Esophagus squamous epithelium (tissue), 5 donors: ENCODE data around the gene UVSSA. TPM values are rescaled to one million over a fixed set of nuclear protein-coding genes. Genes with fewer than 3 reads are reported as not detected.

Experiments used
- DNase-seq: peaks from one replicate; lab custom pipeline; 2025; lab: John Stamatoyannopoulos, UW
- H3K27ac ChIP-seq, 4 donors: fragments of 200-600 bp; sonication (generic); one replicate each; pipeline ENCODE4 v1.5.1; 2016 to 2019; ENCODE audit warnings: mild to moderate bottlenecking in 1 of 4
- H3K27me3 ChIP-seq, 4 donors: fragments of 200-600 bp; sonication (generic); 1 replicate in 3 of 4; 2 replicates in 1 of 4; pipeline versions ENCODE4 v1.5.1 to v1.6.0; 2017 to 2021; ENCODE audit warnings: antibody characterized with exemption in 1 of 4
- H3K36me3 ChIP-seq, 3 donors: fragments of 200-600 bp; sonication (generic); one replicate each; pipeline ENCODE4 v1.5.1; 2016 to 2019
- H3K4me1 ChIP-seq, 3 donors: fragments of 200-600 bp; sonication (generic); one replicate each; pipeline ENCODE4 v1.5.1; 2017 to 2019
- H3K4me3 ChIP-seq, 4 donors: fragments of 200-600 bp; sonication (generic); 1 replicate in 3 of 4; 2 replicates in 1 of 4; pipeline ENCODE4 v1.5.1; 2016 to 2019; ENCODE audit warnings: mild to moderate bottlenecking in 2 of 4, moderate library complexity in 1 of 4
- H3K9me3 ChIP-seq, 3 donors: fragments of 200-600 bp; sonication (generic); one replicate each; pipeline ENCODE4 v1.5.1; 2016 to 2019
- POLR2A ChIP-seq, 4 donors: fragments of 450-650 bp; IDR thresholded peaks; one replicate each; pipeline ENCODE4 v1.6.1; 2017; ENCODE audit warnings: antibody characterized with exemption in 4 of 4, mild to moderate bottlenecking in 4 of 4, moderate library complexity in 3 of 4
- WGBS, 2 donors: methylation state at CpG; one replicate each; pipeline ENCODE4 v1.1.5; 2018; 5-methylcytosine and 5-hydroxymethylcytosine counted together
- intact Hi-C: fragments of 100-400 bp; cut with DNase I; formaldehyde crosslinking; loops from one replicate; pipeline ENCODE4 v1.15.0; 2022
- total RNA-seq, 4 donors: library from RNA; depleted of rRNA; stranded (reverse); fragments of >200 nt; gene quantifications; one replicate each; pipeline ENCODE4 v1.1.0, GENCODE V29; 2016
- TF ChIP-seq, protein P1 (sequence below), 6 experiments: fragments of 450-650 bp in 4 of 6; fragments of 200-600 bp in 2 of 6; sonication (generic) in 2 of 6; IDR thresholded peaks; one replicate each; pipeline ENCODE4 v1.5.1; 2016 to 2019; ENCODE audit warnings: antibody characterized with exemption in 6 of 6, mild to moderate bottlenecking in 4 of 6, moderate library complexity in 4 of 6
- donor health status: DM: yes; HTN: yes; CAD: no.

UVSSA gene
- total RNA-seq, 4 donors from 2014 or later, result 7.2 to 12.8 (median 11.5) TPM

DNA sequence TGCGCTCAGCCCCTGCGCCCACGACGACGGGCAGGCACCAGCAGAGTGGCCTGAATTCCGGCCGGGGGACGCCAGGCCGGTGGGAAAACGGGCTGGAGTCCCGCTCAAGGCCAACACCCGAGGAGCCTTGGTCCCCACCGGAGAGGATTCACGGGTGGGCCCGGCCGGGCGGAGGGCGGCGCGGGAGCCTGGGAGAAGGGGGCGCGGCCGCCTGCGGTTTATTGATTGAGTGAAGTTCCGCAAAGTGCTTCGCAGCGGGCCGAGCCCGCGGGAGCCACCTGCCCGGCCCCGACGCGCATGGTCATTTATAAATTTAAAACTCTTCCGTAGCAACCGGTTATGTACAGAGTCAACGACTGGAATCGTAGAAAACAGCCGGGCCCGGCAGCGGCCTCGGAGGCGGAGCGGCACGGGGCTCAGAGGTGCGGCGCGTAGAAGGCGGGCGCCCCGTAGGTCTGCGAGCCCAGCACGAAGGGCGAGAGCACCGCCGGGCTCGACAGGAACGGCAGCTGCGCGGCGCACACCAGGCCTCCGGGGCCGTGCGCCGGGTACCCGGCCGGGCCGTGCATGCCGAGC lies 55.6 kb downstream of the UVSSA start:
- Histone ChIP-seq H3K9me3 (peaks cover 0 to 8% (median 0%) of the 10 kb centered on the region in 3 donors), H3K4me3 (peak overlapping the region in 2 of 4 donors; percentile 18 to 24), H3K27ac (no peak overlapping the region), H3K36me3 (no peaks in the 10 kb centered on the region), H3K4me1 (peaks cover 5 to 58% (median 41%) of the 10 kb centered on the region in 3 donors), H3K27me3 (peaks cover 33 to 88% (median 55%) of the 10 kb centered on the region in 4 donors)
- no peak for TF ChIP-seq POLR2A (IDR thresholded peaks at IDR 0.05)
- TF ChIP-seq, protein P1, sequence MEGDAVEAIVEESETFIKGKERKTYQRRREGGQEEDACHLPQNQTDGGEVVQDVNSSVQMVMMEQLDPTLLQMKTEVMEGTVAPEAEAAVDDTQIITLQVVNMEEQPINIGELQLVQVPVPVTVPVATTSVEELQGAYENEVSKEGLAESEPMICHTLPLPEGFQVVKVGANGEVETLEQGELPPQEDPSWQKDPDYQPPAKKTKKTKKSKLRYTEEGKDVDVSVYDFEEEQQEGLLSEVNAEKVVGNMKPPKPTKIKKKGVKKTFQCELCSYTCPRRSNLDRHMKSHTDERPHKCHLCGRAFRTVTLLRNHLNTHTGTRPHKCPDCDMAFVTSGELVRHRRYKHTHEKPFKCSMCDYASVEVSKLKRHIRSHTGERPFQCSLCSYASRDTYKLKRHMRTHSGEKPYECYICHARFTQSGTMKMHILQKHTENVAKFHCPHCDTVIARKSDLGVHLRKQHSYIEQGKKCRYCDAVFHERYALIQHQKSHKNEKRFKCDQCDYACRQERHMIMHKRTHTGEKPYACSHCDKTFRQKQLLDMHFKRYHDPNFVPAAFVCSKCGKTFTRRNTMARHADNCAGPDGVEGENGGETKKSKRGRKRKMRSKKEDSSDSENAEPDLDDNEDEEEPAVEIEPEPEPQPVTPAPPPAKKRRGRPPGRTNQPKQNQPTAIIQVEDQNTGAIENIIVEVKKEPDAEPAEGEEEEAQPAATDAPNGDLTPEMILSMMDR (IDR thresholded peaks at IDR 0.05), result no peak
- 0 to 2% methylated on average over 5 to 11 of the region's 69 CpGs for WGBS, 2 donors
- no peak for DNase-seq
- intact Hi-C loops, result no loop called here

DNA sequence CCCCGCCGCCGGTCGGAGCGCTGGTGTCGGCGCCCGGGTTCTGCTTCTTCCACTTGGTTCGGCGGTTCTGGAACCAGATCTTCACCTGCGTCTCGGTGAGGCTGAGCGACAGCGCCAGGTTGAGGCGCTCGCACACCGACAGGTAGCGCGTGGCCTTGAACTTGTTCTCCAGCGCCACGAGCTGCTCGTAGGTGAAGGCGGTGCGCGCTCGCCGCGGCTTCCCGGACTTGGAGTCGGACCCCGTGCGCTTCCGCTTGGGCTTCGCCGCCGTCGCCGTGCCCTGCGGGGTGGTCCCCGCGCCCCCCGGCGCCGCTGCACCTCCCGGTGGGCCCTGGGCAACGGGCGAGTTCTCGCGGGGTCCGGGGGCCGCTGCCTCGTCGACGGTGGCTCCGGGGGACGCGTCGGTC lies 56.2 kb downstream of the UVSSA start:
- peak overlapping the region in 2 of 4 donors; percentile 24 to 45 for H3K4me3 ChIP-seq
- H3K27me3 ChIP-seq, result peaks cover 34 to 94% (median 58%) of the 10 kb centered on the region in 4 donors
- peaks cover 5 to 64% (median 44%) of the 10 kb centered on the region in 3 donors for H3K4me1 ChIP-seq
- no peaks in the 10 kb centered on the region for H3K36me3 ChIP-seq
- H3K9me3 ChIP-seq, result peaks cover 0 to 8% (median 0%) of the 10 kb centered on the region in 3 donors
- no peak for DNase-seq
- TF ChIP-seq, protein P1 (IDR thresholded peaks at IDR 0.05), result no peak
- no peak for TF ChIP-seq POLR2A (IDR thresholded peaks at IDR 0.05)
- WGBS, 2 donors, result 0% methylated on average over 1 of the region's 58 CpGs; no CpG with 5 or more reads in 1 of the 2 donors
- H3K27ac ChIP-seq, result no peak overlapping the region
- intact Hi-C loops, result no loop called here

DNA sequence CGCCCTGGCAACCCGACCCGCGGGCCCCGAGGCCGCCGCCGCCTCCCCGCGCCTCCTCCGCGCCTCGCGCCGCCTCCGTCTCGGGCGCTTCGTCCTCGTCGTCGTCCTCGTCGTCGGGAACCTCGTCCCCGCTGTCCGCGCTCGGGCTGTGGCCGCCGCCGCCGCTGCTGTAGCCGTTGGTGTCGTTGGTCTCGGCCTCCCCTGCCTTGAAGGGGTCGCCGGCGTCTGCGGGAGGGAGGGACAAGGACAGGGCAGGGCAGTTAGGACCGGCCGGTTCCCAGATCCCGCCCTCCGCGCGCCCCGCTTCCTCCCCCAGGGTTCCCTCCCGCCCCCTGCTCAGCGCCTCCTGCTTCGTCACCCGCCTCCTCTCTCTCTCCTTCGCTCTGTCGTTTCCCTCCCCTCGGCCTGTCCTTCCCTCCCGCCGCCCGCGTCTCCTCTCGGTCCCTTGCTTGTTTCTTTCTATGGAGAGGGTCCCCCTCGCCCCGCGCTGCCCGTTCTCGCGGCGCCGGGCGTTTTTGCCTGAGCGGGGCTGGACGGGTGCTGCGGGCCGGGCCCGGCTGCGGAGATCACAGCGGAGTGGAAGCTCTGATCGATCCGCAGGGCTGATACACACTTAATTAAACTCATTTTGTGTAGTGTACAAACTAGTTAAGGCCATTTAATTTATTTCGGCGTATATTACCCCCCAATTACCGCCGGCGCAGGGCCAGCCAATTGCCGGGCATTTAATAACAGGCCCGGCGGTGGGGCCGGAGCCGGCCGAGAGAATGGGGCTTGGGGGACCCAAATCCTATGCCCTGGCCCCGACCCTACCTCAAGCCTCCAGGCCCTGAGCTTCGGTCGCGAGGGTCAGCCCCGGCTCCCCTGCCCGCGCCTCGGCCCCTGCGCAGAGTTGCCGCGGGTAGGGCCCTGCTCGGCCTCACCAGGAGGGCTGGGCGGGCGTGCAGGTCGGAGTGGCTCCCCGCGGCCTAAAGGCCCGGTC lies 56.9 kb downstream of the UVSSA start:
- Histone ChIP-seq H3K27me3 (peaks cover 39 to 100% (median 63%) of the 10 kb centered on the region in 4 donors), H3K27ac (no peak overlapping the region), H3K4me3 (peak overlapping the region in 3 of 4 donors; percentile 5 to 45 (median 24)), H3K4me1 (peaks cover 5 to 64% (median 44%) of the 10 kb centered on the region in 3 donors), H3K36me3 (no peaks in the 10 kb centered on the region), H3K9me3 (peaks cover 0 to 3% (median 0%) of the 10 kb centered on the region in 3 donors)
- intact Hi-C loops, result no loop called here
- TF ChIP-seq, protein P1 (IDR thresholded peaks at IDR 0.05), result no peak
- TF ChIP-seq POLR2A (IDR thresholded peaks at IDR 0.05), result no peak
- no peak for DNase-seq
- 3 to 7% methylated on average over 17 to 23 of the region's 107 CpGs for WGBS, 2 donors

DNA sequence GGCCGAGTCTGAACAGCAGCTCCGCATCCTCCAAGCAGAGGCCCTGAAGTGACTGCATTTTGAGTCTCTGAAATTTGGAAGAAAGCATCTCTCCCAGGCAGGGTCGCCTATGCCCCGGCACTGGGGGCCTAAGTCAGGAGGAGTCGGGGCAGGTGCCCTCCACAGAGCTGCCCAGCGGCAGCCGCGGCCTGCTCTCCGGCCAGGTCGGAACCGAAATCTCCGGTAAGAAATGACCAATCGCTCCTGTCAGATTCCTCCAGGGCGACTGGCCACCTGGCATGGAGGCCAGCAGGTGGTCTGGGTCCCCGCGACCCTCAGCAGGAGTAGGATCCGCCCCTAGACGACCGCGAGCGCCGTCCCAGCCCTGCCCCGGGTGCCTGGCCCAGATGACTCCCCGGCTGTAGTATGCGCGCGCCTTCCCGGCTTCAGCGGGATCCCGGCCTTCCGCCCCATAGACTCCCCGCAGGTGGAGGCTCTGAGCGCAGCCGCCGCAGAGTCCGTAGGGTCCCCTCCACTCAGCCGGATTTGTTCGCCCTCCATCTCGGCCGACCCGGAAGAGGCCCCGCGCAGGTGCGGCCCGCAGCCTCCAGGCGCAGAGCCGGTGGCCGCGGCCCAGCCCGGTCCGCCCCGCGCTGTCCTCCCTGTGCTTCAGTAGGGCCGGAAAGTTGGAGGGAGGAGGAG lies 57.7 kb downstream of the UVSSA start:
- Histone ChIP-seq H3K36me3 (no peaks in the 10 kb centered on the region), H3K4me1 (peaks cover 5 to 64% (median 44%) of the 10 kb centered on the region in 3 donors)

More for the DNA sequence above, 57.7 kb downstream of the UVSSA start:
- Histone ChIP-seq H3K27ac (no peak overlapping the region), H3K27me3 (peaks cover 46 to 100% (median 64%) of the 10 kb centered on the region in 4 donors), H3K4me3 (no peak overlapping the region), H3K9me3 (no peaks in the 10 kb centered on the region)
- no peak for TF ChIP-seq POLR2A (IDR thresholded peaks at IDR 0.05)
- TF ChIP-seq, protein P1 (IDR thresholded peaks at IDR 0.05), result no peak
- WGBS, 2 donors, result 1 to 32% methylated on average over 5 to 12 of the region's 54 CpGs
- intact Hi-C loops, result no loop called here
- no peak for DNase-seq
